ENCODE measurements around the gene MYPN. TPM values are rescaled to one million over a fixed set of nuclear protein-coding genes. Genes with fewer than 3 reads are reported as not detected.

Gene MYPN
- total RNA-seq, 1 experiment from 2014 or later: not detected

- no peak for DNase-seq
- H3K36me3 ChIP-seq (ENCODE audit: insufficient read depth, low read length): no peaks in the 10 kb centered on the region
- H3K79me2 ChIP-seq (ENCODE audit: low read length): no peaks in the 10 kb centered on the region
- H3K4me3 ChIP-seq (ENCODE audit: low read length): no peak overlapping the region
- no peaks in the 10 kb centered on the region for H3K9me2 ChIP-seq (replicated peaks; ENCODE audit: insufficient read depth, low read length)
- H3K9me3 ChIP-seq (ENCODE audit: low read length): no peaks in the 10 kb centered on the region
- H3K27ac ChIP-seq (ENCODE audit: low read length): no peak overlapping the region
- no peak overlapping the region for H2AFZ ChIP-seq (ENCODE audit: low read length)
- no peaks in the 10 kb centered on the region for H4K20me1 ChIP-seq (ENCODE audit: insufficient read depth, low read depth, low read length)
- H3K4me2 ChIP-seq (ENCODE audit: low read depth, low read length, poor library complexity, severe bottlenecking): no peak overlapping the region
- no peak overlapping the region for H3K9ac ChIP-seq (ENCODE audit: low read length)
- no peaks in the 10 kb centered on the region for H3K27me3 ChIP-seq (ENCODE audit: low read length)
- no peaks in the 10 kb centered on the region for H3K4me1 ChIP-seq (ENCODE audit: low read length)
These were observed 18.7 kb downstream of the MYPN start for GRCh38 chr10:68128015-68128414.

- Histone ChIP-seq H3K4me3 (ENCODE audit: low read length) (no peak overlapping the region), H3K9me2 (replicated peaks; ENCODE audit: insufficient read depth, low read length) (no peaks in the 10 kb centered on the region), H3K27me3 (ENCODE audit: low read length) (no peaks in the 10 kb centered on the region), H3K36me3 (ENCODE audit: insufficient read depth, low read length) (no peaks in the 10 kb centered on the region), H4K20me1 (ENCODE audit: insufficient read depth, low read depth, low read length) (no peaks in the 10 kb centered on the region), H2AFZ (ENCODE audit: low read length) (no peak overlapping the region), H3K79me2 (ENCODE audit: low read length) (no peaks in the 10 kb centered on the region), H3K9ac (ENCODE audit: low read length) (no peak overlapping the region), H3K9me3 (ENCODE audit: low read length) (no peaks in the 10 kb centered on the region), H3K27ac (ENCODE audit: low read length) (no peak overlapping the region), H3K4me2 (ENCODE audit: low read depth, low read length, poor library complexity, severe bottlenecking) (no peak overlapping the region), H3K4me1 (ENCODE audit: low read length) (no peaks in the 10 kb centered on the region)
- DNase-seq: no peak
These were observed 23.1 kb downstream of the MYPN start for GRCh38 chr10:68132391-68132790.

GRCh38 chr10:68133523-68133922, 24.2 kb downstream of the MYPN start:
- Histone ChIP-seq H3K4me3 (ENCODE audit: low read length) (no peak overlapping the region), H2AFZ (ENCODE audit: low read length) (no peak overlapping the region), H3K27me3 (ENCODE audit: low read length) (no peaks in the 10 kb centered on the region), H3K9me2 (replicated peaks; ENCODE audit: insufficient read depth, low read length) (no peaks in the 10 kb centered on the region), H3K36me3 (ENCODE audit: insufficient read depth, low read length) (no peaks in the 10 kb centered on the region), H3K9me3 (ENCODE audit: low read length) (no peaks in the 10 kb centered on the region), H3K4me2 (ENCODE audit: low read depth, low read length, poor library complexity, severe bottlenecking) (no peak overlapping the region), H3K79me2 (ENCODE audit: low read length) (no peaks in the 10 kb centered on the region), H4K20me1 (ENCODE audit: insufficient read depth, low read depth, low read length) (no peaks in the 10 kb centered on the region), H3K4me1 (ENCODE audit: low read length) (no peaks in the 10 kb centered on the region), H3K9ac (ENCODE audit: low read length) (no peak overlapping the region), H3K27ac (ENCODE audit: low read length) (no peak overlapping the region)
- DNase-seq: no peak

- no peak for DNase-seq
- Histone ChIP-seq H3K9ac (ENCODE audit: low read length) (no peak overlapping the region), H3K27ac (ENCODE audit: low read length) (no peak overlapping the region), H3K4me2 (ENCODE audit: low read depth, low read length, poor library complexity, severe bottlenecking) (no peak overlapping the region), H3K4me3 (ENCODE audit: low read length) (no peak overlapping the region), H3K9me3 (ENCODE audit: low read length) (no peaks in the 10 kb centered on the region), H4K20me1 (ENCODE audit: insufficient read depth, low read depth, low read length) (no peaks in the 10 kb centered on the region), H3K79me2 (ENCODE audit: low read length) (no peaks in the 10 kb centered on the region), H3K9me2 (replicated peaks; ENCODE audit: insufficient read depth, low read length) (no peaks in the 10 kb centered on the region), H2AFZ (ENCODE audit: low read length) (no peak overlapping the region), H3K27me3 (ENCODE audit: low read length) (no peaks in the 10 kb centered on the region), H3K4me1 (ENCODE audit: low read length) (no peaks in the 10 kb centered on the region), H3K36me3 (ENCODE audit: insufficient read depth, low read length) (no peaks in the 10 kb centered on the region)
These were observed 26.1 kb downstream of the MYPN start for GRCh38 chr10:68135362-68135761.

GRCh38 chr10:68135922-68136792, 26.9 kb downstream of the MYPN start:
- no peaks in the 10 kb centered on the region for H3K27me3 ChIP-seq (ENCODE audit: low read length)
- H3K79me2 ChIP-seq (ENCODE audit: low read length): no peaks in the 10 kb centered on the region
- H3K9me3 ChIP-seq (ENCODE audit: low read length): no peaks in the 10 kb centered on the region
- DNase-seq: no peak
- no peaks in the 10 kb centered on the region for H3K36me3 ChIP-seq (ENCODE audit: insufficient read depth, low read length)
- no peak overlapping the region for H3K9ac ChIP-seq (ENCODE audit: low read length)
- no peak overlapping the region for H3K4me3 ChIP-seq (ENCODE audit: low read length)
- no peak overlapping the region for H2AFZ ChIP-seq (ENCODE audit: low read length)
- no peak overlapping the region for H3K27ac ChIP-seq (ENCODE audit: low read length)
- H4K20me1 ChIP-seq (ENCODE audit: insufficient read depth, low read depth, low read length): no peaks in the 10 kb centered on the region
- no peaks in the 10 kb centered on the region for H3K9me2 ChIP-seq (replicated peaks; ENCODE audit: insufficient read depth, low read length)
- H3K4me2 ChIP-seq (ENCODE audit: low read depth, low read length, poor library complexity, severe bottlenecking): no peak overlapping the region
- no peaks in the 10 kb centered on the region for H3K4me1 ChIP-seq (ENCODE audit: low read length)

- no peaks in the 10 kb centered on the region for H3K27me3 ChIP-seq (ENCODE audit: low read length)
- no peaks in the 10 kb centered on the region for H3K9me3 ChIP-seq (ENCODE audit: low read length)
- no peak overlapping the region for H3K4me2 ChIP-seq (ENCODE audit: low read depth, low read length, poor library complexity, severe bottlenecking)
- H3K36me3 ChIP-seq (ENCODE audit: insufficient read depth, low read length): no peaks in the 10 kb centered on the region
- no peak overlapping the region for H3K9ac ChIP-seq (ENCODE audit: low read length)
- no peak for DNase-seq
- H3K9me2 ChIP-seq (replicated peaks; ENCODE audit: insufficient read depth, low read length): no peaks in the 10 kb centered on the region
- H3K79me2 ChIP-seq (ENCODE audit: low read length): no peaks in the 10 kb centered on the region
- no peak overlapping the region for H2AFZ ChIP-seq (ENCODE audit: low read length)
- H3K4me1 ChIP-seq (ENCODE audit: low read length): no peaks in the 10 kb centered on the region
- H3K27ac ChIP-seq (ENCODE audit: low read length): no peak overlapping the region
- H4K20me1 ChIP-seq (ENCODE audit: insufficient read depth, low read depth, low read length): no peaks in the 10 kb centered on the region
- no peak overlapping the region for H3K4me3 ChIP-seq (ENCODE audit: low read length)
These were observed 27.9 kb downstream of the MYPN start for GRCh38 chr10:68137171-68137570.

GRCh38 chr10:68138526-68138925, 29.2 kb downstream of the MYPN start:
- Histone ChIP-seq H3K27ac (ENCODE audit: low read length) (no peak overlapping the region), H3K4me2 (ENCODE audit: low read depth, low read length, poor library complexity, severe bottlenecking) (no peak overlapping the region), H3K79me2 (ENCODE audit: low read length) (no peaks in the 10 kb centered on the region), H3K4me3 (ENCODE audit: low read length) (no peak overlapping the region), H3K9me3 (ENCODE audit: low read length) (no peaks in the 10 kb centered on the region), H3K4me1 (ENCODE audit: low read length) (no peaks in the 10 kb centered on the region), H3K36me3 (ENCODE audit: insufficient read depth, low read length) (no peaks in the 10 kb centered on the region), H4K20me1 (ENCODE audit: insufficient read depth, low read depth, low read length) (no peaks in the 10 kb centered on the region), H3K9ac (ENCODE audit: low read length) (no peak overlapping the region), H3K9me2 (replicated peaks; ENCODE audit: insufficient read depth, low read length) (no peaks in the 10 kb centered on the region), H3K27me3 (ENCODE audit: low read length) (no peaks in the 10 kb centered on the region), H2AFZ (ENCODE audit: low read length) (no peak overlapping the region)
- DNase-seq: no peak

GRCh38 chr10:68139448-68140272, 30.4 kb downstream of the MYPN start:
- H2AFZ ChIP-seq (ENCODE audit: low read length): no peak overlapping the region
- no peaks in the 10 kb centered on the region for H3K9me3 ChIP-seq (ENCODE audit: low read length)
- no peak overlapping the region for H3K4me2 ChIP-seq (ENCODE audit: low read depth, low read length, poor library complexity, severe bottlenecking)
- DNase-seq: no peak
- H3K79me2 ChIP-seq (ENCODE audit: low read length): no peaks in the 10 kb centered on the region
- H3K4me1 ChIP-seq (ENCODE audit: low read length): no peaks in the 10 kb centered on the region
- H3K27ac ChIP-seq (ENCODE audit: low read length): no peak overlapping the region
- no peaks in the 10 kb centered on the region for H3K27me3 ChIP-seq (ENCODE audit: low read length)
- H3K9ac ChIP-seq (ENCODE audit: low read length): no peak overlapping the region
- no peaks in the 10 kb centered on the region for H3K36me3 ChIP-seq (ENCODE audit: insufficient read depth, low read length)
- no peak overlapping the region for H3K4me3 ChIP-seq (ENCODE audit: low read length)
- H3K9me2 ChIP-seq (replicated peaks; ENCODE audit: insufficient read depth, low read length): no peaks in the 10 kb centered on the region
- no peaks in the 10 kb centered on the region for H4K20me1 ChIP-seq (ENCODE audit: insufficient read depth, low read depth, low read length)

All from Karpas-422 (cell line).